Smooth muscle cell (in vitro differentiated cells): ENCODE measurements around the gene AMHR2. TPM values are rescaled to one million over a fixed set of nuclear protein-coding genes. Genes with fewer than 3 reads are reported as not detected.
A peak's percentile ranks its signal among the peaks of the same experiment; 100 is the strongest.
"Not testable (repeated sequence)": the region's sequence is repeated elsewhere in the genome, so short reads cannot be mapped to it uniquely, and the experiment has no call there.

ENCODE experiments used
- DNase-seq: peaks from one replicate; lab custom pipeline; 2025; ENCODE audit not compliant: unreplicated experiment; lab: John Stamatoyannopoulos, UW
- H2AFZ ChIP-seq: fragments of 200-600 bp; sonication (generic); 2 replicates; pipeline ENCODE4 v1.6.0; 2016; ENCODE audit warnings: antibody characterized with exemption, low read depth, mild to moderate bottlenecking
- H3F3A ChIP-seq: fragments of 200-600 bp; sonication (generic); 2 replicates; pipeline ENCODE4 v1.6.0; 2017; ENCODE audit warnings: antibody characterized with exemption, low read depth
- H3K27ac ChIP-seq: fragments of 200-600 bp; sonication (generic); 2 replicates; pipeline ENCODE4 v1.5.1; 2016; ENCODE audit warnings: low read depth, mild to moderate bottlenecking
- H3K27me3 ChIP-seq: fragments of 200-600 bp; sonication (generic); 2 replicates; pipeline ENCODE4 v1.6.1; 2016; ENCODE audit warnings: low read depth, mild to moderate bottlenecking
- H3K36me3 ChIP-seq: fragments of 200-600 bp; sonication (generic); 2 replicates; pipeline ENCODE4 v1.5.1; 2016; ENCODE audit warnings: low read depth
- H3K4me1 ChIP-seq: fragments of 200-600 bp; sonication (generic); 2 replicates; pipeline ENCODE4 v1.5.1; 2016; ENCODE audit warnings: low read depth
- H3K4me2 ChIP-seq: fragments of 200-600 bp; sonication (generic); 2 replicates; pipeline ENCODE4 v1.6.0; 2016; ENCODE audit warnings: mild to moderate bottlenecking
- H3K4me3 ChIP-seq: fragments of 200-600 bp; sonication (generic); 2 replicates; pipeline ENCODE4 v1.5.1; 2016; ENCODE audit warnings: mild to moderate bottlenecking
- H3K79me2 ChIP-seq: fragments of 200-600 bp; sonication (generic); 2 replicates; pipeline ENCODE4 v1.6.0; 2016; ENCODE audit warnings: low read depth, mild to moderate bottlenecking
- H3K9ac ChIP-seq: fragments of 200-600 bp; sonication (generic); 2 replicates; pipeline ENCODE4 v1.6.0; 2016; ENCODE audit warnings: low read depth
- H3K9me3 ChIP-seq: fragments of 200-600 bp; sonication (generic); replicated peaks from 2 replicates; pipeline ENCODE4 v1.5.1; 2016; ENCODE audit warnings: low read depth
- H4K20me1 ChIP-seq: fragments of 200-600 bp; sonication (generic); 2 replicates; pipeline ENCODE4 v1.6.0; 2016; ENCODE audit warnings: low read depth
- WGBS: methylation state at CpG from one replicate; pipeline ENCODE4 v1.1.7; 2016; ENCODE audit warnings: low lambda C conversion rate; 5-methylcytosine and 5-hydroxymethylcytosine counted together
- polyA plus RNA-seq: library from polyadenylated mRNA; unstranded; fragments of >200 nt; fragmentation: Nextera tagmentation; extraction: Ambion mirVana; gene quantifications from 2 replicates; pipeline ENCODE4 v1.2.1, GENCODE V29; 2016
- total RNA-seq: library from RNA; depleted of rRNA; stranded (reverse); fragments of >200 nt; gene quantifications from 2 replicates; pipeline ENCODE4 v1.2.3, GENCODE V29; 2014
- TF ChIP-seq, protein P1 (sequence below): fragments of 200-600 bp; sonication (generic); IDR thresholded peaks from 2 replicates; pipeline ENCODE4 v1.5.1; 2017; ENCODE audit warnings: borderline replicate concordance, mild to moderate bottlenecking, antibody characterized with exemption; ENCODE audit not compliant: insufficient read depth, poor library complexity, severe bottlenecking

Gene AMHR2
- total RNA-seq (not detected in 2 replicates), polyA plus RNA-seq (0.49 TPM in 1 of 2 replicates, not detected in the other)

DNA sequence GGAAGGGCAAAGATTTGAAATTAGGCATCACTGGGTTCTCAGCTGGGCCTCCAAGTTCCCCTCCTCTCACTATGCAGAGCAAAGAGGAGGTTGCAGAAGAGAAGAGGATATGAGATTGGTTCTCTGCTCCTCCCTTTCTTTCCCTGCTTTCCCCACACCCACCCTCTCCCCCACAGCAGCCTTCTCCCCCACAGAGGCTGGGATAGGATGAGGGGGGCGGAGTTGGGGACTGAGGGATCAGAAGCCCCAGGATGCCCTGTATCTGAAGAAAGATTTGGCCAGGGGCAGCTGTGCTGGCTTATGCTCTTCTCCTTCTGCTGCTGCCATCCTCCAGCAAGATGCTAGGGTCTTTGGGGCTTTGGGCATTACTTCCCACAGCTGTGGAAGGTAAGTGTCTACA lies at the start of gene AMHR2:
Gene AMHR2, plus strand, starts transcription at position 259 of the 400 bp plus-strand sequence. Its CDS starts 80 bp downstream, at position 339.
- Histone ChIP-seq H3K4me1 (peaks cover 14% of the 10 kb centered on the region), H4K20me1 (no peaks in the 10 kb centered on the region), H3K27ac (no peak within 1 kb of the TSS), H3K27me3 (no peaks in the 10 kb centered on the region), H3K9ac (no peak within 1 kb of the TSS), H2AFZ (no peak within 1 kb of the TSS), H3F3A (peaks cover 5% of the 10 kb centered on the region), H3K4me3 (no peak within 1 kb of the TSS), H3K4me2 (no peak within 1 kb of the TSS), H3K79me2 (no peaks in the 10 kb centered on the region), H3K9me3 (no peaks in the 10 kb centered on the region), H3K36me3 (no peaks in the 10 kb centered on the region)
- no peak for DNase-seq
- 100% methylated on average over 1 of the region's 1 CpG for WGBS
- TF ChIP-seq, protein P1, sequence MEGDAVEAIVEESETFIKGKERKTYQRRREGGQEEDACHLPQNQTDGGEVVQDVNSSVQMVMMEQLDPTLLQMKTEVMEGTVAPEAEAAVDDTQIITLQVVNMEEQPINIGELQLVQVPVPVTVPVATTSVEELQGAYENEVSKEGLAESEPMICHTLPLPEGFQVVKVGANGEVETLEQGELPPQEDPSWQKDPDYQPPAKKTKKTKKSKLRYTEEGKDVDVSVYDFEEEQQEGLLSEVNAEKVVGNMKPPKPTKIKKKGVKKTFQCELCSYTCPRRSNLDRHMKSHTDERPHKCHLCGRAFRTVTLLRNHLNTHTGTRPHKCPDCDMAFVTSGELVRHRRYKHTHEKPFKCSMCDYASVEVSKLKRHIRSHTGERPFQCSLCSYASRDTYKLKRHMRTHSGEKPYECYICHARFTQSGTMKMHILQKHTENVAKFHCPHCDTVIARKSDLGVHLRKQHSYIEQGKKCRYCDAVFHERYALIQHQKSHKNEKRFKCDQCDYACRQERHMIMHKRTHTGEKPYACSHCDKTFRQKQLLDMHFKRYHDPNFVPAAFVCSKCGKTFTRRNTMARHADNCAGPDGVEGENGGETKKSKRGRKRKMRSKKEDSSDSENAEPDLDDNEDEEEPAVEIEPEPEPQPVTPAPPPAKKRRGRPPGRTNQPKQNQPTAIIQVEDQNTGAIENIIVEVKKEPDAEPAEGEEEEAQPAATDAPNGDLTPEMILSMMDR: no peak

DNA sequence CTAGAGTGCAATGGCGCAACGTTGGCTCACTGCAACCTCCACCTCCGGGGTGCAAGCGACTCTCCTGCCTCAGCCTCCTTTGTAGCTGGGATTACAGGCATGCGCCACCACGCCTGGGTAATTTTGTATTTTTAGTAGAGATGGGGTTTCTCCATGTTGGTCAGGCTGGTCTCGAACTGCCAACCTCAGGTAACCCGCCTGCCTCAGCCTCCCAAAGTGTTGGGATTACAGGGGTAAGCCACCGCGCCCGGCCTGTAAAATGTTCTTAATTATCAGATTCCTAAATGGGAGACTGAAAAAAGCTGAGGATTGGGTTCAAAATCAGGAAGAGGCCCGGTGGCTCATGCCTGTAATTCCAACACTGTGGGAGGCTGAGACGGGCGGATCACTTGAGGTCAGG lies 49.4 kb upstream of the AMHR2 start:
- not testable (repeated sequence) for H3K27me3 ChIP-seq, H3K9ac ChIP-seq, DNase-seq, H3K4me2 ChIP-seq, H3K4me3 ChIP-seq, H3K9me3 ChIP-seq, H4K20me1 ChIP-seq, H3K36me3 ChIP-seq, H3K27ac ChIP-seq, H3K79me2 ChIP-seq
- peaks cover 13% of the 10 kb centered on the region for H3F3A ChIP-seq
- WGBS: 90% methylated on average over 14 of the region's 14 CpGs
- H2AFZ ChIP-seq: peak overlapping the region; percentile 83
- H3K4me1 ChIP-seq: peaks cover 24% of the 10 kb centered on the region

DNA sequence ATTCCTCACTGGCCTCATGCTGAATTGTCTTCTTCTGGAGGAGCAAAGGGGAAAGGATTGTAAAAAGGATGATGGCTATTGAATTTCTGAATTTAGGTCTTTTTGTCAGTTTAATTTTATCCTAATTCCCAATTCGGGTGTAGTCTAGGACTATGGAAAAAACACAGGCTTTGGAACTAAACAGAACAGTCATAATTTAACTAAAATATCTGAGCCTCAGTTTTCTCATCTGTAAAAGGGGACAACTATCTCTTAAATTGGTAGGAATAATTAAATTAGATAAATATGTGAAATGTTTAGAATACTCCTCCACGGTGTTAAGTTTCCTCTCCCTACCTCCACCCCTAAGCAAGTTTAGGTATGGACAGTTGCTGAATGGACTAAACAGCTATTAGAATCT lies 46.9 kb upstream of the AMHR2 start:
- Histone ChIP-seq H3K36me3 (no peaks in the 10 kb centered on the region), H3K79me2 (peaks cover 4% of the 10 kb centered on the region), H3K27me3 (no peaks in the 10 kb centered on the region), H3K9me3 (no peaks in the 10 kb centered on the region), H3K4me2 (no peak overlapping the region), H2AFZ (no peak overlapping the region), H4K20me1 (peaks cover 9% of the 10 kb centered on the region), H3F3A (peaks cover 15% of the 10 kb centered on the region), H3K4me3 (no peak overlapping the region), H3K27ac (no peak overlapping the region), H3K4me1 (peaks cover 18% of the 10 kb centered on the region), H3K9ac (no peak overlapping the region)
- DNase-seq: no peak
- TF ChIP-seq, protein P1: no peak
- WGBS: 90% methylated on average over 2 of the region's 2 CpGs

DNA sequence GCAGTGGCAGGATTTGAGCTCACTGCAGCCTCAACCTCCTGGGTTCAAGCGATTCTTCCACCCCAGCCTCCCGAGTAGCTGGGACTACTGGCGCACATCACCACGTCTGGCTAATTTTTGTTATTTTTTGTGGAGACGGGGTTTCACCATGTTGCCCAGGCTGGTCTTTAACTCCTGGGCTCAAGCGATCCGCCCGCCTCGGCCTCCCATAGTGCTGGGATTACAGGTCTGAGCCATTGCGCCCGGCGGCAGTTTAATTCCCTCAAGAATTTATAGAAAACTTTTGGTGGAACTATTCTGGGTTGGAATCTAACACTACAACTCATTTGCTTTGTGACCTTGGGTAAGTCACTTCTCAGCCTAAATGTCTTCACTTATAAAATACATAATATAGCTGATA lies 45.4 kb upstream of the AMHR2 start:
- peak overlapping the region; percentile 85 for H2AFZ ChIP-seq
- no peak overlapping the region for H3K9ac ChIP-seq
- DNase-seq: no peak
- no peaks in the 10 kb centered on the region for H3K27me3 ChIP-seq
- H3K9me3 ChIP-seq: no peaks in the 10 kb centered on the region
- peaks cover 30% of the 10 kb centered on the region for H3K4me1 ChIP-seq
- H3K79me2 ChIP-seq: peaks cover 19% of the 10 kb centered on the region
- peaks cover 24% of the 10 kb centered on the region for H4K20me1 ChIP-seq
- H3K27ac ChIP-seq: peak overlapping the region; percentile 71
- H3K4me2 ChIP-seq: peak overlapping the region; percentile 84
- H3F3A ChIP-seq: peaks cover 7% of the 10 kb centered on the region
- no peak overlapping the region for H3K4me3 ChIP-seq
- TF ChIP-seq, protein P1: no peak
- no peaks in the 10 kb centered on the region for H3K36me3 ChIP-seq
- WGBS: 98% methylated on average over 12 of the region's 12 CpGs
